Mesodermal cell (in vitro differentiated cells): ENCODE measurements around the gene BBS1.
"Not testable (repeated sequence)": the region's sequence is repeated elsewhere in the genome, so short reads cannot be mapped to it uniquely, and the experiment has no call there.

Experiments used
- H3K27ac ChIP-seq: 2 replicates; pipeline ENCODE4 v1.7.0; 2013; ENCODE audit warnings: mild to moderate bottlenecking, low read depth, low read length, moderate library complexity; ENCODE audit not compliant: severe bottlenecking
- H3K36me3 ChIP-seq: 2 replicates; pipeline ENCODE4 v1.7.1; 2013; ENCODE audit warnings: mild to moderate bottlenecking, low read length, moderate library complexity; ENCODE audit not compliant: control insufficient read depth, insufficient read depth
- H3K4me1 ChIP-seq: one replicate; pipeline ENCODE4 v1.7.1; 2013; ENCODE audit warnings: mild to moderate bottlenecking, low read length; ENCODE audit not compliant: insufficient read depth, control insufficient read depth, poor library complexity, severe bottlenecking
- H3K4me3 ChIP-seq: 2 replicates; pipeline ENCODE4 v1.7.0; 2013; ENCODE audit warnings: low read length, control low read depth, mild to moderate bottlenecking; ENCODE audit not compliant: insufficient read depth, poor library complexity, severe bottlenecking; ENCODE audit errors: extremely low read depth
- H3K9me3 ChIP-seq: 2 replicates; pipeline ENCODE4 v1.7.1; 2013; ENCODE audit warnings: mild to moderate bottlenecking, low read length, moderate library complexity; ENCODE audit not compliant: control insufficient read depth
- WGBS, 2 experiments: methylation state at CpG; one replicate each; pipeline ENCODE4 v1.1.5; 2013; ENCODE audit warnings: missing lambda C conversion rate in 2 of 2; ENCODE audit not compliant: insufficient coverage in 2 of 2; 5-methylcytosine and 5-hydroxymethylcytosine counted together

BBS1 gene

GRCh38 chr11:66543263-66544107 lies 33.0 kb downstream of the BBS1 start:
- WGBS, 2 experiments = 45 to 56% methylated on average over 18 to 24 of the region's 26 CpGs
- Histone ChIP-seq H3K9me3 (no peaks in the 10 kb centered on the region), H3K27ac (no peak overlapping the region), H3K4me3 (no peak overlapping the region), H3K4me1 (peaks cover 4% of the 10 kb centered on the region), H3K36me3 (peaks cover 9% of the 10 kb centered on the region)

- WGBS, 2 experiments = 90 to 94% methylated on average over 12 to 13 of the region's 14 CpGs
- H3K36me3 ChIP-seq, H3K4me1 ChIP-seq, H3K27ac ChIP-seq, H3K9me3 ChIP-seq: not testable (repeated sequence)
- H3K4me3 ChIP-seq = peak overlapping the region; percentile 77
Measured at GRCh38 chr11:66544952-66545351, 34.5 kb downstream of the BBS1 start.

- H3K9me3 ChIP-seq = no peaks in the 10 kb centered on the region
- peak within 1 kb of the TSS; percentile 59 for H3K27ac ChIP-seq
- peak within 1 kb of the TSS; percentile 77 for H3K4me3 ChIP-seq
- peaks cover 4% of the 10 kb centered on the region for H3K4me1 ChIP-seq
- peaks cover 9% of the 10 kb centered on the region for H3K36me3 ChIP-seq
- WGBS, 2 experiments = 0 to 1% methylated on average over 54 to 67 of the region's 71 CpGs
Measured at GRCh38 chr11:66545701-66546367, 35.4 kb downstream of the BBS1 start, which contains the start of gene ZDHHC24. TSS of gene ZDHHC24 (minus strand) at chr11:66546048. CDS start at chr11:66546003, 45 bp downstream.

GRCh38 chr11:66546368-66546965 lies 36.0 kb downstream of the BBS1 start, which contains the start of gene ACTN3:
TSS of gene ACTN3 (plus strand) at chr11:66546903. CDS start at chr11:66546938, 35 bp downstream.
- peaks cover 4% of the 10 kb centered on the region for H3K4me1 ChIP-seq
- WGBS, 2 experiments = 7% methylated on average over 24 to 29 of the region's 37 CpGs
- peak within 1 kb of the TSS; percentile 59 for H3K27ac ChIP-seq
- H3K4me3 ChIP-seq = peak within 1 kb of the TSS; percentile 77
- no peaks in the 10 kb centered on the region for H3K9me3 ChIP-seq
- peaks cover 9% of the 10 kb centered on the region for H3K36me3 ChIP-seq

GRCh38 chr11:66546966-66547661 lies 36.7 kb downstream of the BBS1 start:
- H3K9me3 ChIP-seq = no peaks in the 10 kb centered on the region
- H3K4me1 ChIP-seq = peaks cover 4% of the 10 kb centered on the region
- H3K4me3 ChIP-seq = peak overlapping the region; percentile 77
- WGBS, 2 experiments = 20 to 43% methylated on average over 15 to 17 of the region's 18 CpGs
- peak overlapping the region; percentile 16 for H3K27ac ChIP-seq
- peaks cover 2% of the 10 kb centered on the region for H3K36me3 ChIP-seq

- 19 to 30% methylated on average over 3 of the region's 5 CpGs for WGBS, 2 experiments
- Histone ChIP-seq H3K4me3 (no peak overlapping the region), H3K9me3 (no peaks in the 10 kb centered on the region), H3K36me3 (no peaks in the 10 kb centered on the region), H3K4me1 (peaks cover 4% of the 10 kb centered on the region), H3K27ac (no peak overlapping the region)
Measured at GRCh38 chr11:66547662-66548009, 37.2 kb downstream of the BBS1 start.

- Histone ChIP-seq H3K9me3 (no peaks in the 10 kb centered on the region), H3K27ac (no peak overlapping the region), H3K36me3 (no peaks in the 10 kb centered on the region), H3K4me3 (no peak overlapping the region), H3K4me1 (peaks cover 4% of the 10 kb centered on the region)
- 80 to 82% methylated on average over 11 of the region's 11 CpGs for WGBS, 2 experiments
Measured at GRCh38 chr11:66548041-66548440, 37.6 kb downstream of the BBS1 start.

GRCh38 chr11:66548774-66549630 lies 38.6 kb downstream of the BBS1 start:
- WGBS, 2 experiments = 72 to 81% methylated on average over 10 of the region's 16 CpGs
- Histone ChIP-seq H3K4me1 (peaks cover 4% of the 10 kb centered on the region), H3K4me3 (no peak overlapping the region), H3K27ac (no peak overlapping the region), H3K36me3 (no peaks in the 10 kb centered on the region), H3K9me3 (no peaks in the 10 kb centered on the region)

GRCh38 chr11:66549696-66550095 lies 39.3 kb downstream of the BBS1 start:
- 100% methylated on average over 1 of the region's 3 CpGs; no CpG with 5 or more reads in 1 of the 2 experiments for WGBS, 2 experiments
- Histone ChIP-seq H3K27ac (no peak overlapping the region), H3K36me3 (no peaks in the 10 kb centered on the region), H3K4me1 (peaks cover 4% of the 10 kb centered on the region), H3K4me3 (no peak overlapping the region), H3K9me3 (no peaks in the 10 kb centered on the region)
